PC-3 (cell line): Measurements from ENCODE around the gene HYAL4.
"Not testable (repeated sequence)": the region's sequence is repeated elsewhere in the genome, so short reads cannot be mapped to it uniquely, and the experiment has no call there.

Source experiments
- CTCF ChIP-seq: fragments of 300-600 bp; sonication (generic); conservative IDR thresholded peaks from 2 replicates; pipeline ENCODE4 v1.5.1; 2017; ENCODE audit warnings: antibody characterized with exemption, low read depth, mild to moderate bottlenecking, low read length
- EZH2phosphoT487 ChIP-seq: fragments of 300-600 bp; sonication (generic); IDR thresholded peaks from 2 replicates; pipeline ENCODE4 v1.6.1; 2018; ENCODE audit warnings: mild to moderate bottlenecking, antibody characterized with exemption, low read length, borderline replicate concordance

- TF ChIP-seq CTCF, EZH2phosphoT487: not testable (repeated sequence)
Observed at GRCh38 chr7:123819795-123820194, 25.2 kb upstream of the HYAL4 start.
